Activated CD8-positive, alpha-beta T cell treated with anti-CD3 and anti-CD28 coated beads for 36 hours (primary cell): Measurements from ENCODE around the gene HSD11B1. TPM values are rescaled to one million over a fixed set of nuclear protein-coding genes. Genes with fewer than 3 reads are reported as not detected.
A peak's percentile ranks its signal among the peaks of the same experiment; 100 is the strongest.

Experiments
- ATAC-seq: fragments of 200-7000 bp; cut with Tn5 transposase; one replicate; pipeline ENCODE4 v1.10.0; 2021; ENCODE audit warnings: mild to moderate bottlenecking, moderate library complexity
- CTCF ChIA-PET: fragments of 350-600 bp; sonication (Branson Sonifier 250); formaldehyde crosslinking; loops from one replicate; lab custom pipeline; 2021; ENCODE audit warnings: antibody characterized with exemption; lab: Charles Lee
- POLR2A ChIA-PET: fragments of 350-600 bp; sonication (Branson Sonifier 250); formaldehyde crosslinking; loops from one replicate; lab custom pipeline; 2021; ENCODE audit warnings: antibody characterized with exemption; lab: Charles Lee
- DNase-seq: peaks from one replicate; pipeline ENCODE4 v3.0.0-alpha.2; 2020
- H3K27ac Mint-ChIP-seq: one replicate; pipeline ENCODE4 v1.8.0; 2021; ENCODE audit warnings: mild to moderate bottlenecking, mixed read lengths
- H3K27me3 Mint-ChIP-seq: one replicate; pipeline ENCODE4 v1.8.0; 2021; ENCODE audit warnings: mixed read lengths
- H3K36me3 Mint-ChIP-seq: one replicate; pipeline ENCODE4 v1.8.0; 2021; ENCODE audit warnings: low read depth, mixed read lengths
- H3K4me1 Mint-ChIP-seq: one replicate; pipeline ENCODE4 v1.8.0; 2021; ENCODE audit warnings: low read depth, mixed read lengths
- H3K4me3 Mint-ChIP-seq: one replicate; pipeline ENCODE4 v1.8.0; 2021; ENCODE audit warnings: mild to moderate bottlenecking, moderate library complexity, mixed read lengths
- H3K9me3 Mint-ChIP-seq: one replicate; pipeline ENCODE4 v1.8.0; 2021; ENCODE audit warnings: mixed read lengths
- CTCF ChIP-seq: fragments of 200-600 bp; IDR thresholded peaks from one replicate; pipeline ENCODE4 v1.8.0; 2022; ENCODE audit warnings: antibody characterized with exemption, mild to moderate bottlenecking
- intact Hi-C: fragments of 100-400 bp; cut with micrococcal nuclease; formaldehyde crosslinking; loops from one replicate; pipeline ENCODE4 v1.10.0; 2022
- total RNA-seq, 2 experiments: library from RNA; stranded (reverse); gene quantifications; one replicate each; pipeline ENCODE4 v1.2.3, GENCODE V29; 2021

HSD11B1 gene
- total RNA-seq, 2 experiments from 2014 or later: 0.47 to 0.59 TPM

- Mint-ChIP-seq H3K36me3 (no peaks in the 10 kb centered on the region), H3K4me1 (peaks cover 36% of the 10 kb centered on the region), H3K4me3 (no peak overlapping the region), H3K9me3 (peaks cover 4% of the 10 kb centered on the region), H3K27ac (peak overlapping the region; percentile 30), H3K27me3 (no peaks in the 10 kb centered on the region)
- ChIA-PET POLR2A (no interaction called here), CTCF (no interaction called here)
- intact Hi-C loops: no loop called here
- DNase-seq: no peak
- TF ChIP-seq CTCF: no peak
- ATAC-seq: no peak
Observed at GRCh38 chr1:209717818-209718217, 13.2 kb downstream of the HSD11B1 start.

GRCh38 chr1:209720326-209720725 lies 15.7 kb downstream of the HSD11B1 start:
- ChIA-PET POLR2A (interaction anchor here (1.0 kb wide), 1 partner anchor 24 kb away, joined by 4 read pairs; no protein-coding TSS in a partner anchor), CTCF (interaction anchor here (1.4 to 2.8 kb wide), 2 partner anchors 12 to 28 kb away, joined by 3 to 10 read pairs; no protein-coding TSS in a partner anchor)
- H3K4me3 Mint-ChIP-seq: no peak overlapping the region
- no peaks in the 10 kb centered on the region for H3K36me3 Mint-ChIP-seq
- H3K4me1 Mint-ChIP-seq: peaks cover 48% of the 10 kb centered on the region
- intact Hi-C loops: no loop called here
- H3K9me3 Mint-ChIP-seq: peaks cover 4% of the 10 kb centered on the region
- ATAC-seq: no peak
- no peak for TF ChIP-seq CTCF
- DNase-seq: no peak
- H3K27me3 Mint-ChIP-seq: no peaks in the 10 kb centered on the region
- no peak overlapping the region for H3K27ac Mint-ChIP-seq

GRCh38 chr1:209720826-209721225 lies 16.2 kb downstream of the HSD11B1 start:
- Mint-ChIP-seq H3K36me3 (no peaks in the 10 kb centered on the region), H3K27ac (no peak overlapping the region), H3K4me3 (no peak overlapping the region), H3K27me3 (no peaks in the 10 kb centered on the region), H3K9me3 (peaks cover 4% of the 10 kb centered on the region), H3K4me1 (peaks cover 50% of the 10 kb centered on the region)
- ChIA-PET POLR2A (interaction anchor here (1.0 kb wide), 1 partner anchor 23 kb away, joined by 4 read pairs; no protein-coding TSS in a partner anchor), CTCF (interaction anchor here (1.4 to 2.8 kb wide), 2 partner anchors 13 to 27 kb away, joined by 3 to 10 read pairs; no protein-coding TSS in a partner anchor)
- intact Hi-C loops: no loop called here
- ATAC-seq (no peak), DNase-seq (no peak)
- TF ChIP-seq CTCF: no peak

GRCh38 chr1:209721323-209721722 lies 16.7 kb downstream of the HSD11B1 start:
- peaks cover 46% of the 10 kb centered on the region for H3K4me1 Mint-ChIP-seq
- H3K36me3 Mint-ChIP-seq: no peaks in the 10 kb centered on the region
- no peak overlapping the region for H3K4me3 Mint-ChIP-seq
- POLR2A ChIA-PET: no interaction called here
- ATAC-seq (no peak), DNase-seq (no peak)
- intact Hi-C loops: no loop called here
- H3K9me3 Mint-ChIP-seq: peaks cover 4% of the 10 kb centered on the region
- CTCF ChIA-PET: interaction anchor here (2.8 kb wide), 1 partner anchor 27 kb away, joined by 10 read pairs; no protein-coding TSS in a partner anchor
- no peaks in the 10 kb centered on the region for H3K27me3 Mint-ChIP-seq
- TF ChIP-seq CTCF: no peak
- no peak overlapping the region for H3K27ac Mint-ChIP-seq

GRCh38 chr1:209723265-209723664 lies 18.6 kb downstream of the HSD11B1 start:
- POLR2A ChIA-PET: interaction anchor here (1.6 to 4.1 kb wide), 3 partner anchors 12 to 33 kb away, joined by 6 to 20 read pairs (median 8); partner anchors contain the start of gene TRAF3IP3
- intact Hi-C loops: no loop called here
- DNase-seq: no peak
- H3K4me3 Mint-ChIP-seq: no peak overlapping the region
- H3K27ac Mint-ChIP-seq: peak overlapping the region; percentile 97
- TF ChIP-seq CTCF: no peak
- peaks cover 2% of the 10 kb centered on the region for H3K36me3 Mint-ChIP-seq
- peaks cover 49% of the 10 kb centered on the region for H3K4me1 Mint-ChIP-seq
- CTCF ChIA-PET: interaction anchor here (1.0 to 2.6 kb wide), 7 partner anchors 11 to 146 kb away, joined by 3 to 12 read pairs (median 6); no protein-coding TSS in a partner anchor
- no peaks in the 10 kb centered on the region for H3K27me3 Mint-ChIP-seq
- ATAC-seq: no peak
- H3K9me3 Mint-ChIP-seq: peaks cover 4% of the 10 kb centered on the region
